Immature natural killer cell (primary cell): Measurements from ENCODE around the gene RNASE12. TPM values are rescaled to one million over a fixed set of nuclear protein-coding genes. Genes with fewer than 3 reads are reported as not detected.
"Not testable (repeated sequence)": the region's sequence is repeated elsewhere in the genome, so short reads cannot be mapped to it uniquely, and the experiment has no call there.

Experiments
- DNase-seq, 3 donors: peaks; one replicate each; pipeline ENCODE4 v3.0.0; 2022; ENCODE audit warnings: mixed read lengths in 1 of 3
- H3K27ac Mint-ChIP-seq, 6 donors: one replicate each; pipeline ENCODE4 v1.8.0; 2020; ENCODE audit warnings: mixed read lengths in 6 of 6, mild to moderate bottlenecking in 5 of 6, inconsistent platforms in 4 of 6, moderate library complexity in 3 of 6
- H3K27me3 Mint-ChIP-seq, 3 donors: one replicate each; pipeline ENCODE4 v1.8.0; 2020 to 2021; ENCODE audit warnings: low read depth in 3 of 3, mild to moderate bottlenecking in 3 of 3, mixed read lengths in 3 of 3, moderate library complexity in 3 of 3, inconsistent platforms in 1 of 3
- H3K36me3 Mint-ChIP-seq, 3 donors: one replicate each; pipeline ENCODE4 v1.8.0; 2020; ENCODE audit warnings: mixed read lengths in 3 of 3, inconsistent platforms in 2 of 3, mild to moderate bottlenecking in 2 of 3
- H3K4me1 Mint-ChIP-seq, 2 donors: one replicate each; pipeline ENCODE4 v1.8.0; 2020; ENCODE audit warnings: inconsistent platforms in 2 of 2, mild to moderate bottlenecking in 2 of 2, mixed read lengths in 2 of 2, moderate library complexity in 1 of 2
- H3K4me3 Mint-ChIP-seq, 5 donors: one replicate each; pipeline ENCODE4 v1.8.0; 2020; ENCODE audit warnings: mild to moderate bottlenecking in 5 of 5, mixed read lengths in 5 of 5, inconsistent platforms in 3 of 5, moderate library complexity in 3 of 5
- H3K9me3 Mint-ChIP-seq, 6 donors: one replicate each; pipeline ENCODE4 v1.8.0; 2020; ENCODE audit warnings: mild to moderate bottlenecking in 6 of 6, mixed read lengths in 6 of 6, inconsistent platforms in 4 of 6, moderate library complexity in 3 of 6
- polyA plus RNA-seq, 3 donors: library from polyadenylated mRNA; unstranded; fragments of 300-500 nt; fragmentation: Illumina TruSeq; gene quantifications; one replicate each; pipeline ENCODE4 v1.2.3, GENCODE V29; 2021

The RNASE12 gene
- polyA plus RNA-seq, 3 donors from 2014 or later: not detected

GRCh38 chr14:20622816-20623291 lies 31.7 kb upstream of the RNASE12 start:
- Mint-ChIP-seq H3K4me3 (peak overlapping the region; percentile 58 to 76 (median 64)), H3K27ac (peak overlapping the region in 1 of 6 donors; percentile 32), H3K4me1 (peaks cover 36 to 78% of the 10 kb centered on the region in 2 donors), H3K36me3 (no peaks in the 10 kb centered on the region), H3K27me3 (peaks cover 14 to 36% (median 28%) of the 10 kb centered on the region in 3 donors), H3K9me3 (peaks cover 0 to 4% (median 0%) of the 10 kb centered on the region in 6 donors)
- no peak for DNase-seq

GRCh38 chr14:20620798-20621478 lies 29.8 kb upstream of the RNASE12 start:
- peaks cover 17 to 31% (median 27%) of the 10 kb centered on the region in 3 donors for H3K27me3 Mint-ChIP-seq
- H3K27ac Mint-ChIP-seq: no peak overlapping the region
- no peak overlapping the region for H3K4me3 Mint-ChIP-seq
- H3K9me3 Mint-ChIP-seq: peaks cover 0 to 2% (median 0%) of the 10 kb centered on the region in 6 donors
- H3K4me1 Mint-ChIP-seq: peaks cover 39 to 78% of the 10 kb centered on the region in 2 donors
- DNase-seq: no peak
- H3K36me3 Mint-ChIP-seq: no peaks in the 10 kb centered on the region

- not testable (repeated sequence) for H3K4me3 Mint-ChIP-seq, H3K27ac Mint-ChIP-seq, DNase-seq, H3K36me3 Mint-ChIP-seq, H3K9me3 Mint-ChIP-seq
- Mint-ChIP-seq H3K27me3 (peaks cover 9 to 20% (median 16%) of the 10 kb centered on the region in 3 donors), H3K4me1 (peaks cover 28 to 65% of the 10 kb centered on the region in 2 donors)
These were observed 28.5 kb upstream of the RNASE12 start for GRCh38 chr14:20619688-20620087.

GRCh38 chr14:20618271-20618749 lies 27.1 kb upstream of the RNASE12 start:
- Mint-ChIP-seq H3K27ac (peak overlapping the region in 2 of 6 donors; percentile 7 to 39), H3K27me3 (peaks cover 8 to 12% (median 11%) of the 10 kb centered on the region in 3 donors), H3K4me1 (peaks cover 17 to 51% of the 10 kb centered on the region in 2 donors), H3K9me3 (no peaks in the 10 kb centered on the region), H3K4me3 (peak overlapping the region in 2 of 5 donors; percentile 4 to 52), H3K36me3 (no peaks in the 10 kb centered on the region)
- DNase-seq: no peak

- DNase-seq: peak in 1 of 3 donors; percentile 34
- Mint-ChIP-seq H3K4me3 (peak overlapping the region in 3 of 5 donors; percentile 4 to 52 (median 33)), H3K9me3 (no peaks in the 10 kb centered on the region), H3K36me3 (no peaks in the 10 kb centered on the region), H3K4me1 (peaks cover 10 to 42% of the 10 kb centered on the region in 2 donors), H3K27ac (peak overlapping the region in 2 of 6 donors; percentile 7 to 59), H3K27me3 (peaks cover 3 to 12% (median 7%) of the 10 kb centered on the region in 3 donors)
These were observed 26.2 kb upstream of the RNASE12 start for GRCh38 chr14:20617138-20618003.

- Mint-ChIP-seq H3K9me3 (no peaks in the 10 kb centered on the region), H3K4me1 (peaks cover 10 to 32% of the 10 kb centered on the region in 2 donors), H3K27ac (no peak overlapping the region), H3K4me3 (no peak overlapping the region), H3K27me3 (peaks cover 3 to 6% (median 6%) of the 10 kb centered on the region in 3 donors), H3K36me3 (no peaks in the 10 kb centered on the region)
- no peak for DNase-seq
These were observed 24.8 kb upstream of the RNASE12 start for GRCh38 chr14:20615996-20616395.

GRCh38 chr14:20614038-20614840 lies 23.1 kb upstream of the RNASE12 start:
- peaks cover 2 to 6% (median 3%) of the 10 kb centered on the region in 3 donors for H3K27me3 Mint-ChIP-seq
- H3K9me3 Mint-ChIP-seq: no peaks in the 10 kb centered on the region
- H3K36me3 Mint-ChIP-seq: no peaks in the 10 kb centered on the region
- peak overlapping the region in 1 of 6 donors; percentile 21 for H3K27ac Mint-ChIP-seq
- DNase-seq: no peak
- H3K4me1 Mint-ChIP-seq: peaks cover 10 to 32% of the 10 kb centered on the region in 2 donors
- H3K4me3 Mint-ChIP-seq: no peak overlapping the region

GRCh38 chr14:20613094-20614037 lies 22.2 kb upstream of the RNASE12 start:
- peak; percentile 89 to 94 (median 93) for DNase-seq
- H3K9me3 Mint-ChIP-seq: no peaks in the 10 kb centered on the region
- peaks cover 2 to 3% (median 3%) of the 10 kb centered on the region in 3 donors for H3K27me3 Mint-ChIP-seq
- peaks cover 10 to 24% of the 10 kb centered on the region in 2 donors for H3K4me1 Mint-ChIP-seq
- H3K27ac Mint-ChIP-seq: no peak overlapping the region
- no peaks in the 10 kb centered on the region for H3K36me3 Mint-ChIP-seq
- H3K4me3 Mint-ChIP-seq: no peak overlapping the region

GRCh38 chr14:20612403-20612802 lies 21.2 kb upstream of the RNASE12 start:
- no peak for DNase-seq
- Mint-ChIP-seq H3K36me3 (no peaks in the 10 kb centered on the region), H3K4me1 (peaks cover 3 to 14% of the 10 kb centered on the region in 2 donors), H3K27me3 (peaks cover 2 to 3% (median 3%) of the 10 kb centered on the region in 3 donors), H3K27ac (no peak overlapping the region), H3K9me3 (no peaks in the 10 kb centered on the region), H3K4me3 (no peak overlapping the region)

GRCh38 chr14:20611277-20611676 lies 20.1 kb upstream of the RNASE12 start:
- Mint-ChIP-seq H3K9me3 (no peaks in the 10 kb centered on the region), H3K4me3 (no peak overlapping the region), H3K4me1 (peaks cover 0 to 3% of the 10 kb centered on the region in 2 donors), H3K27ac (no peak overlapping the region), H3K36me3 (no peaks in the 10 kb centered on the region), H3K27me3 (peaks cover 0 to 2% (median 2%) of the 10 kb centered on the region in 3 donors)
- DNase-seq: no peak

GRCh38 chr14:20610002-20610765 lies 19.0 kb upstream of the RNASE12 start:
- H3K4me3 Mint-ChIP-seq: no peak overlapping the region
- no peaks in the 10 kb centered on the region for H3K27me3 Mint-ChIP-seq
- no peaks in the 10 kb centered on the region for H3K4me1 Mint-ChIP-seq
- no peaks in the 10 kb centered on the region for H3K9me3 Mint-ChIP-seq
- DNase-seq: peak; percentile 72 to 79 (median 75)
- H3K27ac Mint-ChIP-seq: no peak overlapping the region
- no peaks in the 10 kb centered on the region for H3K36me3 Mint-ChIP-seq
